Chondrocyte (in vitro differentiated cells): Measurements from ENCODE around the gene AHSP. TPM values are rescaled to one million over a fixed set of nuclear protein-coding genes. Genes with fewer than 3 reads are reported as not detected.

Experiments used
- DNase-seq: peaks from one replicate; pipeline ENCODE4 v3.0.0; 2021; ENCODE audit warnings: mixed read lengths, low spot score
- H3K27ac Mint-ChIP-seq: one replicate; pipeline ENCODE4 v1.8.0; 2021; ENCODE audit warnings: mild to moderate bottlenecking, moderate library complexity, mixed read lengths; ENCODE audit not compliant: unreplicated experiment
- H3K27me3 Mint-ChIP-seq: 2 replicates; pipeline ENCODE4 v1.8.0; 2021; ENCODE audit warnings: low read depth, mixed read lengths
- H3K36me3 Mint-ChIP-seq: 2 replicates; pipeline ENCODE4 v1.8.0; 2021; ENCODE audit warnings: low read depth, mixed read lengths
- H3K4me1 Mint-ChIP-seq: 2 replicates; pipeline ENCODE4 v1.8.0; 2021; ENCODE audit warnings: low read depth, mild to moderate bottlenecking, mixed read lengths
- H3K4me3 Mint-ChIP-seq: one replicate; pipeline ENCODE4 v1.8.0; 2021; ENCODE audit warnings: mild to moderate bottlenecking, moderate library complexity, mixed read lengths; ENCODE audit not compliant: unreplicated experiment
- H3K9me3 Mint-ChIP-seq: 2 replicates; pipeline ENCODE4 v1.8.0; 2021; ENCODE audit warnings: low read depth, mixed read lengths
- total RNA-seq: library from RNA; stranded (reverse); gene quantifications from 3 replicates; pipeline ENCODE4 v1.2.1, GENCODE V29; 2021
- TF ChIP-seq, protein P1 (sequence below): fragments of 200-600 bp; sonication (generic); IDR thresholded peaks from 2 replicates; pipeline ENCODE4 v1.5.0; 2021; ENCODE audit warnings: antibody characterized with exemption, mild to moderate bottlenecking, moderate library complexity

AHSP gene
- total RNA-seq, 1 donor from 2014 or later, result not detected

DNA sequence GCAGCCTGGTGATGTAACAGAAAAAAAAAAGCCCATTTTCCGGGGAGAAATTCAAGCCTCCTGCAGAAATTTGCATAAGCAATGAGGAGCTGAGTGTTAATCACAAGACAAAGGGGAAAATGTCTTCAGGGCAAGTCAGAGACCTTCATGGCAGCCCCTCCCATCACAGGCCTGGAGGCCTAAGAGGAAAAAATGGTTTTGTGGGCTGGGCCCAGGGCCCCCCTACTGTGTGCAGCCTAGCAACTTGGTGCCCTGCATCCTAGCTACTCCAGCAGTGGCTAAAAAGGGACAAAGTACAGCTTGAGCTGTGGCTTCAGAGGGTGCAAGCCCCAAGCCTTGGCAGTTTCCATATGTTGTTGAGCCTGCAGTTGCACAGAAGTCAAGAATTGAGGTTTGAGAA, 49.7 kb downstream of the AHSP start:
- H3K9me3 Mint-ChIP-seq, result peaks cover 52% of the 10 kb centered on the region
- H3K27ac Mint-ChIP-seq, result no peak overlapping the region
- H3K4me3 Mint-ChIP-seq, result no peak overlapping the region
- TF ChIP-seq, protein P1, sequence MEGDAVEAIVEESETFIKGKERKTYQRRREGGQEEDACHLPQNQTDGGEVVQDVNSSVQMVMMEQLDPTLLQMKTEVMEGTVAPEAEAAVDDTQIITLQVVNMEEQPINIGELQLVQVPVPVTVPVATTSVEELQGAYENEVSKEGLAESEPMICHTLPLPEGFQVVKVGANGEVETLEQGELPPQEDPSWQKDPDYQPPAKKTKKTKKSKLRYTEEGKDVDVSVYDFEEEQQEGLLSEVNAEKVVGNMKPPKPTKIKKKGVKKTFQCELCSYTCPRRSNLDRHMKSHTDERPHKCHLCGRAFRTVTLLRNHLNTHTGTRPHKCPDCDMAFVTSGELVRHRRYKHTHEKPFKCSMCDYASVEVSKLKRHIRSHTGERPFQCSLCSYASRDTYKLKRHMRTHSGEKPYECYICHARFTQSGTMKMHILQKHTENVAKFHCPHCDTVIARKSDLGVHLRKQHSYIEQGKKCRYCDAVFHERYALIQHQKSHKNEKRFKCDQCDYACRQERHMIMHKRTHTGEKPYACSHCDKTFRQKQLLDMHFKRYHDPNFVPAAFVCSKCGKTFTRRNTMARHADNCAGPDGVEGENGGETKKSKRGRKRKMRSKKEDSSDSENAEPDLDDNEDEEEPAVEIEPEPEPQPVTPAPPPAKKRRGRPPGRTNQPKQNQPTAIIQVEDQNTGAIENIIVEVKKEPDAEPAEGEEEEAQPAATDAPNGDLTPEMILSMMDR, result no peak
- no peaks in the 10 kb centered on the region for H3K36me3 Mint-ChIP-seq
- H3K27me3 Mint-ChIP-seq, result no peaks in the 10 kb centered on the region
- no peaks in the 10 kb centered on the region for H3K4me1 Mint-ChIP-seq
- DNase-seq, result no peak

Other genes with a start within 250 kb of the AHSP start
- gene ITGAX, start 172.7 kb upstream of the AHSP start, total RNA-seq, result not detected in 3 replicates
- gene ITGAD, start 134.6 kb upstream of the AHSP start, total RNA-seq, result not detected in 3 replicates
- gene COX6A2, start 99.5 kb upstream of the AHSP start, total RNA-seq, result not detected in 3 replicates
- 2.3 to 3.7 TPM (median 2.8 TPM) in 3 replicates for gene ZNF843, start 85.1 kb upstream of the AHSP start, total RNA-seq
- 12.2 to 13.2 TPM (median 12.4 TPM) in 3 replicates for gene ARMC5, start 68.4 kb upstream of the AHSP start, total RNA-seq
- 124 to 224 TPM (median 221 TPM) in 3 replicates for gene TGFB1I1, start 55.7 kb upstream of the AHSP start, total RNA-seq
- not detected in 3 replicates for gene SLC5A2, start 44.8 kb upstream of the AHSP start, total RNA-seq
- 52.7 to 67.5 TPM (median 58.3 TPM) in 3 replicates for gene RUSF1, start 19.5 kb upstream of the AHSP start, total RNA-seq